Posterior vena cava (tissue), 2 donors: Measurements from ENCODE around the gene ADAMTS7. TPM values are rescaled to one million over a fixed set of nuclear protein-coding genes. Genes with fewer than 3 reads are reported as not detected.
"Not testable (repeated sequence)": the region's sequence is repeated elsewhere in the genome, so short reads cannot be mapped to it uniquely, and the experiment has no call there.

Source experiments
- DNase-seq: peaks from one replicate; pipeline ENCODE4 v3.0.0-alpha.2; 2020; ENCODE audit warnings: low spot score
- intact Hi-C, 2 donors: fragments of 100-400 bp; cut with DNase I; formaldehyde crosslinking; loops; one replicate each; pipeline versions ENCODE4 v1.14.1 to v1.14.2; 2022 to 2023
- total RNA-seq, 2 donors: library from RNA; stranded (reverse); fragmentation: NEBNext Ultra II Directional; extraction: Animal tissue kit (Norgen Biotek cat#: 25700); gene quantifications; one replicate each; pipeline ENCODE4 v1.2.1, GENCODE V29; 2021
- donor health status: DM: yes; HTN: yes; CAD: no.
- donor health status: DM: yes; HTN: yes; CAD: no.

ADAMTS7 gene
- total RNA-seq, 2 donors from 2014 or later, result 6.7 to 8.9 TPM

DNA sequence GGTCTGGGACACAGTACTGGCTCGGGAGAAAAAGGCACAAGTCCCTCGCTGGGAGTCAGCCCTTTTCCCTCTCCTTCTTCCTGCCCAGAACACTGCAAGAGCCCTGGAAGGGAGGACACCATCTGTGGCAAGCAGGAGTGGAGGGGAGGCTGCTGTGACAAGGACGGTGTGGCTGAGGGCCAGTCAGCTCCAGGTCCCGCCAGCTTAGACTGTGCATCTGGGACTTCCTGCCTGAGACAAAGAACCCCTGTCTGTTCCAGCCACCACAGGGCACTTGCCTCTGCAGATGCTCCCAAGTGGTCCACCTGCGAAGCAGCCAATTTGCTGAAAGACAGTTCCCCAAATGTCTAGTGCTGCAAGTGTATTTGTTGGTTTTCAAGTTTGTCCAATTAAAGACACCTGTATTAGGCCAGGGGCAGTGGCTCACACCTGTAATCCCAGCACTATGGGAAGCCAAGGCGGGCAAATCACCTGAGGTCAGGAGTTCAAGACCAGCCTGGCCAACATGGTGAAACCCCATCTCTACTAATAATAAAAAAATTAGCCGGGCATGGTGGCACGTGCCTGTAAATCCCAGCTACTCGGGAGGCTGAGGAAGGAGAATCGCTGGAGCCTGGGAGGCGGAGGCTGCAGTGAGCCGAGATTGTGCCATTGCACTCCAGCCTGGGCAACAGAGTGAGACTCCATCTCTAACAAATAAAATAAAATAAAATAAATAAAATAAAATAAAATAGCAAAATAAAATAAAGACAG, 41.6 kb downstream of the ADAMTS7 start:
- peak; percentile 64 for DNase-seq
- intact Hi-C loops, result not testable (repeated sequence)

DNA sequence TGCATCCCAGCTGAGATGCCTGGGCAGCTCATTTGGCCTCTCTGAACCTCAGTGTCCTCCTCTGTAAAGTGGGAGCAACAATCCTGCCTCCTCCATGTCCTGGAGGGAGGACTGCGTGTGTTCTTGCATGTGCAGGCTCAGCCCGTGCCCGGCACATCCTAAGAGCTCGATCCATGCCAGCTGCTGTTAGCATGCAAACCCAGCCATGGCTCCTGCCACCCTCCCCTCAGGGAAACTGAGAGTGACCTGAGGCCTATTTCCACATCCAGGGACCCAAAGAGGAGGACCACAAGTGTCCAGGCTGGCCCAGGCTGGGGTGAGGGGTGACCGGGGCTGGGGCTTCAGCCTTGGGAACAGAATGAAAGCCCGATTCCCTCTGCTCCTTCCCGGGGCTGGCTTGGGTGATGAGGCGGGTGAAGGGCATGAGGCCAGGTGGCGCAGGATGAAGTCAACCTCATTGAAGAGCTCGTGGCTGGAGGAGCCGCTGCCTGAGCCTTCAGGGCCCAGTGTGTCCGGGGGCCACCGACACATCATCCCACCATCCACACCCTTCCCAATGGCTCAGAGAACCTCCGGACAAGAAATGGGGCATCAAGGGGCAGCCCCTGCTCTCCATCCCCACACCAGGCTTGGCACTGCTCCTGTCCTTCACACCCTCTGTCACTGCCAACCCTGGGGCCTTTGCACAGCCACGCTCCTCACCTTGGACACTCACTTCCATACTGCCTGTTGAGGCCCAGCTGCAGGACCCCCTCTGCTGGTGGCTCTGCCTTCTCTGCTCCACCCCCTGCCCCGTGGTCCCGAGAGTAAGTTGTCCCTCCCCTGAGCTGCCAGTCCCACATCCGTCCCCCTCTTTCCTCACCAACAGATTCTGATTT, 42.5 kb downstream of the ADAMTS7 start:
- intact Hi-C loops, result no loop called here
- peak; percentile 70 for DNase-seq

DNA sequence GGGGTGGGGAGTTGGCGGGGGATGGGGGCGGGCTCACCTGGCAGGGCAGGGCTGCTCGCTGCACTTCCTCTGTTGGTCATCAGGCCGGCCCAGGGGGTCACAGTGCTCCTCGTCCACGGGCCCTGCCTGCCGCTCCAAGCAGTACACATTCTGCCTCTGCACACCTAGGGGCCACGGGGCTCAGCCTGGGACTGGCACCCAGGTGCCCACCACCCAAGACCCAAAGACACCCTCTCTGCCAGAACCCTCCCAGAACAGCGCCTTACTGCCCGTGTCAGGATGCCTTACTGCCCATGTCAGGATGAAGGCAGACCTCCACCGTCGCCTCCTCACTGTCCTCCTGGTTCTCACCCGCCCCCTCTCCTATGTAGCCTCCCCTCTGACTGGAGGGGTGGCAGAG, 43.2 kb downstream of the ADAMTS7 start:
- DNase-seq, result peak; percentile 51
- intact Hi-C loops, result no loop called here

- DNase-seq, result peak; percentile 70
- intact Hi-C loops, result no loop called here
These were observed 43.8 kb downstream of the ADAMTS7 start for GRCh38 chr15:78767331-78767951.

DNA sequence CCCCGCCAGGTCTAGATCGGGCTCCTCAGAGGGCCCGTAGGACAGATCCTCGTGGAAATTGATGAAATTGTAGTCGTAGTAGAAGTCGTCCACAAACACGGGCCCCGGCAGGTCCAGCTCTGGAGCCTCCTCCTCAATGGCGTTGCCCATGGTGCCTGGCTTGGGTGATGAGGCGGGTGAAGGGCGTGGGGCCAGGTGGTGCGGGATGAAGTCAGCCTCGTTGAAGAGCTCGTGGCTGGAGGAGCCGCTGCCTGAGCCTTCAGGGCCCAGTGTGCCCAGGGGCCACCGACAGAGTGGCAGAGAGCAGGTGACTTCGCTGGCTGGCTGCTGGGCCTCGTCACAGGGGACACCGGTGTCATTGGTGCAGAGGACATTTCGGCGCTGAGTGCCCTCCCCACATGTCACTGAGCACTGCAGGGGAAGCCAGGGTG, 44.6 kb downstream of the ADAMTS7 start:
- intact Hi-C loops, result not testable (repeated sequence)

DNA sequence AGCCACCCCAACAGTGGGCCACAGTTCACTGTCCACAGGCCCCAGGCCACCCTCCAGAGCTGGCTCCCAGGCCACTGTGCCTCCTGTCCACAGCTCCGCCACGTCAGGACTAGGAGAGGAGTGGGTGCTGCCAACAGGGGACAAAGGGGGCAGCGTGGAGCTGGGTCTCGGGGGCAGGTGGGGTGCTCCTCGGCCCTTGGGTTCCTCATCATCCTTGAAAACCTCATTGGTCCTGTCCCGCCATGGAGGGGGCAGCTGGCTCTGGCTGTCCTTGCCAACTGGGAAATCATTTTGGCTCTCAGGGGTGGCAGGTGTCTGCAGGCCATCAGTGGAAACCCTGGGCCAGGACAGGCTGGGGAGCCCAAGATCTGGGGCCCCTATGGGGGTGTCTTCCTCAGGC, 45.2 kb downstream of the ADAMTS7 start:
- intact Hi-C loops, result no loop called here
- peak; percentile 75 for DNase-seq

More for the DNA sequence above, 44.6 kb downstream of the ADAMTS7 start:
- peak; percentile 54 for DNase-seq

- intact Hi-C loops, result not testable (repeated sequence)
- peak; percentile 55 for DNase-seq
These were observed 46.0 kb downstream of the ADAMTS7 start for GRCh38 chr15:78765154-78765860.

GRCh38 chr15:78764340-78765153, 46.7 kb downstream of the ADAMTS7 start:
- peak; percentile 74 for DNase-seq
- intact Hi-C loops, result not testable (repeated sequence)

DNA sequence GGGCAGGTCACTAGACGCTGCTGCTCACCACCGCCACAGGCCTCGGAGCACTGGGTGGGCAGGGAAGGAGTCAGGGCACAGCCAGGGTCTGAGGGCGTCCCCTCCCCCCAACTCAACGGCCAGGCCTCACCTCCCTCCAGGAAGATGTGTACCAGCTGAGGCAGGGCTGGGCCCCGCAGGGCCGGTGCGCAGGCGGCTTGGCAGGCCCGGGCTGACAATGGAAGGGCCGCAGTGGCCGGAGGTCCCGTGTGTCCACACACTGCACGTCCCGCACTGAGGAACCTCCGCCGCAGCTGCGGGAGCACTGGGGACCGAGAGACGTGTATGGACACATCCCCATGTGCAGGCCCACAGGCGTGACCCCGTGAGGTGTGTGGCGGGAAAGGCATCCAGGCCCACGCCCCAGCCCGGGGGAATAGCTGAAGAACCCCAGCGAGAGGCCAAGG, 47.4 kb downstream of the ADAMTS7 start:
- DNase-seq, result peak; percentile 80
- intact Hi-C loops, result no loop called here

DNA sequence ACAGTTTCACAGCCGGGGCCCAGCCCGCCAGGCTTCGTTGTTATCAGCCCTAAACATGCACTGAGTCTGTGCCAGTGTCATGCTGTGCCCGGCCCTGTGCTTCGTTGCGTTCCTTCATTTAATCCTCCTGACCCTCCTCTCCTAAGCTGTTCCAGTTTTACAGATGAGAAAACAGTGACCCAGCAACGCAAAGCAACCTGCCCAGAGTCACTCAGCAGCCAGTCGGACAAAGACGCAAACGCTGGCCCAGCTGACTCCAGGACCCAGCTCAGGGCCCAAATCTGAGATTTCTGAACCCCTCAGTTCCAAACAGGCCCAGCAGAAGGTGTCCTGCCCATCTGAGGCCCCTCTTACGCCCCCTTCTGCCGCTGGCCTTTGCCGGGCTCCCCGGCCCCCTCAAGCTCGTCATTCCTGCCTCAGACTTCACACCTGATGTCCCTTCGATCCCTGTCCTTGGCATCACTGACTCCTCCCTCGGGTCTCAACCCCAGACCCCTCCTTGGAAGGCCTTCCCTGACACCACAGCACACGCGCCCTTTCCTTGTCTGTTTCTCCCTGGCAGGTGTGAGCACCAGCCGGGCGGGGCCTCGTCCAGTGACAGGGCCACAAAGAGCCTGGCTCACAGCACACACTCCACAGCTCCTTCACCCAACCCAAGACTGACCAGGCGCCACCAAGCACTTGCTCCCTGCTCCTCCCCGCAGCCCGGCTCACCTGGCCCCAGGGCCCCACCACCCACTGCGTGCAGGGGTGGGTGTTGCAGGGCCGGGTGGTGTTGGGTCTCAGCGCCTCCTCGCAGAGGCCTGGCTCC, 48.1 kb downstream of the ADAMTS7 start:
- DNase-seq, result peak; percentile 75
- intact Hi-C loops, result no loop called here

DNA sequence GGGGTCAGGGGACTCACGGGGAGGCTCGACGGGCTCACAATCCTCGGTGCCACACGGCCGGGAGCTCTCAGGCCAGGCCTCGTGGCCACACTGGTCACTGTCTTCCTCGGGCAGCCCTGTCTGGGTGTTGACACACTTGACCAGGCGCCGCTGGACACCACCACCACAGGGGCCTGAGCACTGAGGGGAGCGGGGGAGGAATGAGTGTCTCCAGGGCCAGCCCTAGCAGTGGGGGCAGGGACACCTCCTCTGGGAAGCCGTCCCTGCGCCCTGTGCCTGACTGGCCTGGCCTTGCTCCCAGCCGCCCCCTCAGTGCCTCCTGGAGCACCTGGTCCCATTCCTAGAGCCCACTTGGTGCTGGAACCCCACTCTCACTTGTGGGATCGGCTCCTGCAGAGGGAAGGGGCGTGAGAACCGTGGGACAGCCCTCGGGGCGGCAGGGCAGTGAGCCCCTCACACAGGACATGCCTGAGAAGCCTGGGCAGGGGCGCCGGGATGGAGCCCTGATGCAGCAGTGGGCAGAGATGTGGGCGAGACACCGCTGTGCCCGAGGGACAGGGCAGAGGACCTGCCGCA, 48.8 kb downstream of the ADAMTS7 start:
- intact Hi-C loops, result not testable (repeated sequence)

DNA sequence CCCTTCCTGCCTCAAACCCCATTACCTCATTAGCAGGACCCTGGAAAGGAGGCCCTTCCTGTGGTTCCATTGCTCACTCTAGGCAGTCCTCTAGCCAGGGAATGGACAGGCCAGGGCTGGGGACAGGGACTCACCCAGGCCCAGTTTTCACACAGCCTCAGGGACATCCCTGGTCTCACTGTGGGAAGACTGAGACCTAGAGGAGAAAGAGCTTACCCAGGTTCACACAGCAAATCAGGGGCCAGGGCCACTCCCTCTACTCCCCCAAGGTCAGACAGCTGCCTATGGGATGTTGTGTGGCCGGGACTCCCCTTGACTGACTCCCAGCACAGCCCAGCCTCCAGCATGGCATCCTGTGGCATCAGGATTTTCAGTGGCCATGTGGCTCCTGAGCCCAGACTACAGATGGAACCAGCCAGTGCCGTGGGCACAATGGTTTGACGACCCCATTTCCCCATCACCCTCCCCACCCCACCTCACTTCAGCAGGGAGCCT, 49.3 kb downstream of the ADAMTS7 start:
- DNase-seq, result peak; percentile 32
- intact Hi-C loops, result no loop called here

More for the DNA sequence above, 48.8 kb downstream of the ADAMTS7 start:
- peak; percentile 71 for DNase-seq

- intact Hi-C loops, result not testable (repeated sequence)
- peak; percentile 79 for DNase-seq
These were observed 49.8 kb downstream of the ADAMTS7 start for GRCh38 chr15:78761475-78761874.

GRCh38 chr15:78761020-78761419, 50.2 kb downstream of the ADAMTS7 start:
- intact Hi-C loops, result no loop called here
- DNase-seq, result peak; percentile 62

- intact Hi-C loops, result not testable (repeated sequence)
- peak; percentile 82 for DNase-seq
These were observed 51.0 kb downstream of the ADAMTS7 start for GRCh38 chr15:78760091-78760882.

DNA sequence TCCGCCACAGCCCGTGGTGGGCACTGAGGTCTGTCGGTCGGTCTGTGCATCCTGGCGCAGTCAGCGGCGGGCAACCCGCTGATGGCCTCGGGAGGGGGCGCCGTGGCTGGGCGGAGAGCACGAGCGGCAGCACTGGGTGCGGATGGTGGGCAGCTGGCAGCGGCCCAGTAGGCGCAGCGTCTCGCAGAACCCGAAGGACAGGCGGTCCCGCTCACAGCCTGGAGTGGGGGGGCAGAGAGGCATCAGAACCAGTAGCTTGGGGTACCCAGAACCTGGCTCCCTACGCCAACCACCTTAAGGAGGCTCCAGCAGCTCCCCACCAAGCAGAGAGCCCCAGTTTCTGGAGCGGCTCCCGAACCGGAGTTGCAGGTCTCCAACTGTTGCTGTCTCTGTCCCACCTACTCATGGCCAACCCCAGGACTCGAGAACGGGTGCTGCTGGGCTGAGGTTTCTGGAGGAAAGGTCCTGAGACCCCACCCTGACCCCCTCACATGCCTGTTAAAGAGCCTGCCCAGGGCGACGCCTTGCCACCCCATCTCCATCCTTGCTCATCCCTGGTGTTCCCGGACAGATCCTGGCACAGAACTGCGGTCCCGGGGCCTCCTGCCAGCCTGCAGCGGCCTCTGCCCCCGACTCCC, 51.8 kb downstream of the ADAMTS7 start:
- intact Hi-C loops, result not testable (repeated sequence)
- peak; percentile 77 for DNase-seq
